Eye (tissue), 1 donor: Measurements from ENCODE around the gene CALM3.
A peak's percentile ranks its signal among the peaks of the same experiment; 100 is the strongest.

Experiments used
- DNase-seq: peaks from one replicate; pipeline ENCODE4 v3.0.0-alpha.2; 2015

Gene CALM3

DNA sequence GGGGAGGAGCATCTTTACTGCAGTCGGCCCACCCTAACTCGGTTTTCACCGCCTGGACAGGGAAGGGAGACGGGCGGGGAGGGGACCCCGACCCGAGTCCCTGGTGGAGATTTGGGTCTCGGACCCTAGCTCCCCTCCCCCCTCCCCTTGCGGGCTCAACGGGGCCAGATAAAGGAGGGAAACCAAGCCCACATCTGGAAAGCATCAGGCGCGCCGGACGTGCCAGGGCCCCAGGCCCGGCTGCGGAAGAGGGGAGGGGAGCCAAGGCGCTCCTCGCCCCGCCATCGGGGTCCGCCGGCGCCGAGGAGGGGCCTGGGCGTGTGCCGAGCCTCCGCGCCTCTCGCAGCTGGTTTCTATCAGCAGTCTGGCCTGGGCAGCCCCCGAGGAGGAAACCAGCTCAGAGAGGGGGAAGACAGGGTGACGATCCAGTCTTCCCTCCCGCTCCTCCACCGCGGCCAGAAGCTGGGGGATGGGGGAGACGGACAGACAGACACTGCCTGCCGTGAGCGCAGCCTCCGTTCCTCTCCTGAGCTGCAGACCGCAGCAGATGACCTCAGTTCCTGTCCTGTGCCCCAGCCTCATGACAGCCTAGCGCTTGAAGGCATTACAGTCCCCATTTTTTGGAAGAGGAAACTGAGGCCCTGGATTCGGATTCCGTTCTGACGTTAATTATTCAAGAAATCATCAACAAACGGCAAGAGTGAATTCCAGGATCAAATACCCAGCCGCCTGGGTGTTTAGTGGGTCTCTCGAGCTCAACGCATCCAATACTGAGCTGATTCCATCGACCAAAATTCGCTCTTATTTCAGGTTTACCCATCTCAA is 38.4 kb downstream of the CALM3 start:
- peak; percentile 92 for DNase-seq

DNA sequence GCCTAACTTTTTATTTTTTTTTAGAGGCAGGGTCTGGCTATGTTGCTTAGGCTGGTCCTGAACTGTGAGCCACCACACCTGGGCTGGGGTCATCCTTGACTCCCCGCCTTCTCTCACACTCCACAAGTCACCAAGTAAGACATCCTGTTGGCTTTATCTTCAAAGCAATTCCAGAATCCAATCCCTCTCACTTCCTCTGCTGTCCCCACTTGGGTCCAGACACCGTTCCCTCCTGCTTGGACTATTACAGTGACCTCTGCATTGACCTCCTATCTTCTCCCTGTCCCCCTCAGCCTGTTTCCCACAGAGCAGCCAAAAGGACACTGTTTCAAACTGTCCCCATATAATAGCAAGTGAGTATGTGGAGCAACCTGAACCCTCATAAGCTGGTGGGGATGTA is 39.5 kb downstream of the CALM3 start:
- no peak for DNase-seq

DNA sequence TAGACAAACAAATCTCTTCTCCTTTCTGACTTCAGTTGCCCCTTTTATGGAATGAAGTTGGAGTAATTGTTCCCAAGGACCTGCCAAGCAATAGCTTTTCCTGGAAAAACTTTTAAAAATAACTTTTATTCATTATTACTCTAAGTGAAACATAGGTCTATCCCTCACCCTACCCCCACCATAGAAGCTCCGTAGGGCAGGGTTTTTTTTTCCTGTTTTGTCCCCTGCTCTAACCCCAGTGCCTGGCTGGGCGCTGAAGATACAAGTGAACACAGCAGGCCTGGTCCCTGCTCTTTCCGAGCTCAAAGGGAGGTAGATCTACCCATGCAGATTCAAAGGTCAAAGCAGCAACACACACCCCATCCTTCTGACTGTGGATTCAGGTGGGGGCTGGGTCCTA is 43.6 kb downstream of the CALM3 start:
- no peak for DNase-seq

DNA sequence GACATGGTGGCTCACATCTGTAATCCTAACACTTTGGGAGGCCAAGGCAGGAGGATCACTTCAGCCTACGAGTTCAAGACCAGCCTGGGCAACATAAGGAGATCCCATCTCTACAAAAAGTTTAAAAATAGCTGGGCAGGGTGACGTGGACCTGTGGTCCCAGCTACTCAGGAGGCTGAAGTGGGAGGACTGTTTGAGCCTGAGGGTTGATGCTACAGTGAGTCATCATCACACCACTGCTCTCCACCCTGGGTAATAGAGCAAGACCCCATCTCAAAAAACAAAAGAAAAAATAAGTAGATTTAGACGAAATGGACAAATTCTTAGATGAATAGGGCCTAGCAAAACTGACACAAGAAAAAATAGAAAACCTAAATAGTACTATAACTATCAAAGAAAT is 45.3 kb downstream of the CALM3 start:
- no peak for DNase-seq

DNA sequence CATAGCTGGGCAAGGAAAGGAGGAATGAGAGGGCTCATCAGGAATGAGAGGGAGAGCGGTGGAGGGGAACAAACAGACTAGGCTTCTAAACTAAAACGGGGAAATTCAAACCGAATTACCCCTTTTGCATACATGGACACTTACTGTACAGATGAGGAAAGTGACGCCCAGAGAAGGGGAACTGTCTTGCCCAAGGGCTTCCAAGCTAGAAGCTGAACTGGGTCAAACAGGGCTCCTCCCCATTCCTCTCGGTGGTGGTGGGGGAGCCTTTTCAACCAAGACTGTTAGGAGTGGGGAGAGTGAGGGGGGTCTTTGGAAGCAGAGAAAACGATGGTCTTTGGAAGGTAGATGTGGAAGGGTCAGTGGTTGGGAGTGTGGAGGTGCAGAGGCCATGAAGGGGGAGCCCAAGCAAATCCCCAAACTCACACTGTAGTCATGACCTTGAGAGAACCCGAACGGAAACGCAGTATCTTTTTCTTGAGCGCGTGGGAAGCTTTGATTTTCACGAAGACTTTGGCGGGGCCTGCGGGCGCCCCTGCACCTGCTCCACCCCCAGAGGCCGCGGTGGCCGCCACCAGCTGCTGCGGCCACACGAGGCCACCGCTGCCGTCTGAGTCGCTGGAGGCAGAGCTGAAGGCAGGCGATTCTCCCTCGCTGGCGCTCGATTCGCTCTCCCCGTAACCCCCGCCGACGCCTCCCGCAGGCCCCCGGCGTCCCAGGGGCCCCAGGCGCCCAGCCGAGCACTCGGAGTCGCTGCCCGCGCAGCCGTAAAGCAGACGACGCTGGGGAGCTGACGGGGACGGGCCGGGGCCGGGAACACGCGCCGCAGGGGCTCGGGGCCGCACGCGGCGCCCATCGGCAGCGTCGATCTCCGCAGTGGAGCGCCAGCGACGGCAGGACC is 47.2 kb downstream of the CALM3 start:
- DNase-seq = no peak

DNA sequence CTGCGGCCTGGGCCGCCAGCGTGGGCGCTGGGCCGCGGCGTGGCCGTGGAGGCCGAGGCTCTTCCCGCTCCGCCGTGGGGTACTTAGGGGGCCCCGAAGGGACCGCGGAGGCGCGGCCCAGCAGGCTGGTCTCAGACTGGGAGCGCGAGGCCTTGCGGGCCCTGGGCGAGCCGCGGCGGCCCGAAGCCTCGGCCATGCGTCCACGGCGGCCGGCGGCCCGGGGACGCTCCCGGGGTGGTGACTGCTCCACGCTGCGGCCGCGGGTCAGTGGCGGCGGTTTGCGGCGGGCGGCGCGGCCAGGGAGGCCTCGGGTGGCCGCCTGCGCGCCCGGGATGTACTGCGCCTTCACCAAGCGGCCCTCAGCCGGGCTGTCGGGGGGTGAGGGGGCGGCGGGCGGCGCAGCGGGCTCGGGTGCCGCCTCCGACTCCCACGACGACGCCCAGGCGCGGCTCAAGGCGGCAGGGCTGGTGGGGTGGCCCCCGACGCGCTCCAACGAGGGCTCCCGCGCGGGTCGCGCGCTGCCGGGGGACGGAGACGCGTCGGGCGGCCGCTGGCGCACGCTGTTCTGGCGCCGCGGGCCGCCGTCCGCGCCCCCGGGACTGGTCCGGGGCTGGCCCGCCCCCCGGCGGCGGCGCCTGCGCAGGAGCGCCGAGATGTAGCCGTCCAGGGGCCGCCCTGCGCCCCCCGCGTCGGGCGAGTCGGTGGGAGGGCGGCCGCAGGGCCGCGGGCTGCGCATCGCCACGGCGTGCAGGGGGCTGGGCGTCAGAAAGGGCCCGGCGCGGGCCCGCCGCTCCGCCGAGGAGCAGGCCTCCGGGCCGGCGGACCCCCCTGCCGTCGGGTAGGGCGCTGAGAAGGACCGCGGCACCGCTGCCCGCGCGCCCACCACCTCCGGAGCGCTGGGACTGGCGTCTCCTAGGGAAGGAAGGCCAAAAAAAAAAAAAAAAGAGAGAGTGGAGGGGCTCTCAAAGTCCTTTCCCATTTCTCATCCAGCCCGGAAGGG is 48.1 kb downstream of the CALM3 start:
- no peak for DNase-seq

DNA sequence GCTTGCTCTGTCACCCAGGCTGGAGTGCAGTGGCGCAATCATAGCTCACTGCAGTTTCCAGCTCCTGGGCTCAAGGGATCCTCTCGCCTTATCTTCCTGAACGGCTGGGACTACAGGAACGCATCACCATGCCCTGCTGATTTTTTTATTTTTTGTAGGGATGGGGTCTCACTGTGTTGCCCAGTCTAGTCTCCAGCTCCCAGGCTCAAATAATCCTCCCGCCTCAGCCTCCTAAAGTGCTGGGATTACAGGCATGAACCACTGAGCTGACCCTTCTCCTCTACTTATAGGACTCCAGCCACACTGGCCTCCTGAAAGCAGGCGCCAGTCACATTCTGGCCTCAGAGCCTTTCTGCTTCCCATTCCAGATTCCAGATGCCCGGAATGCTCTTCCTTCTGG is 49.3 kb downstream of the CALM3 start:
- no peak for DNase-seq

DNA sequence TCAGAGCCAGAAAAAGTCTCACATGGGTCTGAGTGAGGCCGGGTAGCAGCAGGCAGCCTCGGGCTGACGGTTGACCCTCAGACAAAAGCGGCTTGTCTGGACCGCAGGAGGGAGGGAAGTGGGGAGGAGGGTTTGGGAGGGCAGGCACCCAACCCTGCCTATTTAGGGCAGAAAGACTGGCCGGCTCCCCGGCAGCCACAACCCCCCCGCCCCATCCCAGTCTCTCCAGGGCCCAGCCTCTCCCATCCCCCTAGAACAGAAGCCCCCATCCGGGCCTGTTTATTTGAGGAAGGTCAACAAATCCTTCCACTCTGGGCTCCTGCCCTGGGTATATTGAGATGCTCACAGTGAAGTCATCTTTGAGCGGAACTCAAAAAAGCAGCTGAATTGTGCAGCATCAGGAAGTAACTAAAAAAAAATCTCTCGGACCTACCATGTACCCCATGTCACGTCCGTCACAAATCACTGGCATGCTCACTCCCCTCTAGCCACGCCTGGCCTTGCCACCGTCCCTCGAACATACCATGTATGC is 53.6 kb downstream of the CALM3 start:
- DNase-seq = peak; percentile 77

DNA sequence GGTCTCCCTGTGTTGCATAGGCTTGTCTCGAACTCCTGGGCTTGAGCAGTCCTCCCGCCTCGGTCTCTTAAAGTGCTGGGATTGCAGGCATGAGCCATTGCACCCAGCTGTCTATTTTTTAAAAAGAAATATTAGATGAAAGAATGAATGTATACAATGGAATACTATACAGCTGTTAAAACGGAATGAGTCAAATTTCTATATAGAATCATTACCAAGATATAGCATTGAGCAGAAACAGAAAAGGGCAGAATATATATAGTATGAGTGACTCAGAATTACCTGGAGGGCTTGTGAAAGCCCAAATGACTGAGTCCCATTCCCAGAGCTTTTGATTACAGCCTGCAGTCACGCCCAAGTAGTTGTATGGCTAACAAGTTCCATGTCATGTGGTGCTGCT is 55.4 kb downstream of the CALM3 start:
- no peak for DNase-seq

DNA sequence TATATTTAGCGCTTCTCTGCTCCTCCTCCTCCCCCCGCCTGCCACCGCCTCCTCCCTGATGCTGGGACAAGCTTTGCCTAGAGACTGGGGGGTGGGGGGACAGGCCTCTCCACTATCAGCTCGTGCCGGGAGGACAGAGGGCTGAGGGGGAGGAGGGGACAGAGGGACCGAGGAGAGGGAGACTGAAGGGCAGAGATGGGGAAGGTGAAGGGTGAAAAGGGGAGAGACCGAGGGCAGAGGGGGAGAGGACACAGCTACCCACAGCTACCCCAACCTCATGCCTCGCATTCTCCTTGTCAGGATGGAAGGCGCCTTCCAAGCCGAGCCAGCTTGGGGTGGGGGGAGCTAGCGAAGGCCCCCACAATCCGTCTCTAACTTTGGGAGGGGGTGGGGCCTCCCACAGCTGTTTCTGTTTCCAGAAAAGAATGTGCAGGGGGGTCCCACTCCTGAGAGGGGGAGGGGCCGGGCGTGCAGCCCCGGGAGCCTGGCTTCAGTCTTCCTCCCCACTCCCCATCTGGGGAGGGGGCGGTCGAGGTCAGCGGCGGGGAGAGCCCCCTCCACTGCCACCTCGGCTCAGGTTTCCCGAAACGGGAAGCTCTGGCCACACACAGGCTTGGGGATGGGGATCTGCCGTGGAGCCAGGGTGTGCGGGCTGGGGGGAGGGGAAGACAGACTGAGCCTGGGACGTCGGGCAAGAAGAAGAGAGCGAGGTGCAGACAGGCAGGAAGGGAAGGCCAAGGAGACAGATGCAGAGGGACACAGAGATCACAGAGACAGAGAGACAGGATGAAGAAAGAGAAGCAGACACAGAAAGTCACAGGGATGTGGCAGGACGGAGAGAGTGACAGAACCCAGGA is 58.2 kb downstream of the CALM3 start:
- DNase-seq = peak; percentile 85

DNA sequence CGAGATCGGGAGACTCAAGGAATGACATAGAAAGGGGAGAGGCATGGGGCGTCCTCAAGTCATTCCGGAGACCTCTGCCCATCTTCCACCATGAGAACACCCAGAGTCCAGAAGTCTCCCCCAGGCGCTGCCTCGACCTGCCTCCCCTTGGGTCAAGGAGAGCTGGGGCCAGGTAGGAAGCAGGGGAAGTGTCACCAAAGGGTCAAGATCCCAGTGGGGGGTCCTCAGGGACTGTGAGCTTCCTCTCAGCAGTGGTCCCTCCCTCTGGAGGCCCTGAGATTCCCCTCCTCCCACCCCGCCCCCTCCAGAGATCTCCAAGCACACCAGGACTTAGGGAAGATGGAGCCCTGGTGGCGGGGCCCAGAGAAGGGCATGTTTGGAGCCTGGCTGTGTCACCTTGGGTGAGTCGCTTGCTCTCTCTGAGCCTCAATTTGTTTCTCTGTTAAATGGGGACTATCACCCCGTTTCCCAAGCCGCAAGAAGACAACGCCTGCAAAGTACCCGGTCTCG is 58.9 kb downstream of the CALM3 start:
- DNase-seq = peak; percentile 82
